ENCODE data around the gene SHE.

SHE gene

GRCh38 chr1:154446789-154447188 lies 55.4 kb downstream of the SHE start:
- no peak for DNase-seq (ENCODE audit: low read depth in 2 of 2)

DNA sequence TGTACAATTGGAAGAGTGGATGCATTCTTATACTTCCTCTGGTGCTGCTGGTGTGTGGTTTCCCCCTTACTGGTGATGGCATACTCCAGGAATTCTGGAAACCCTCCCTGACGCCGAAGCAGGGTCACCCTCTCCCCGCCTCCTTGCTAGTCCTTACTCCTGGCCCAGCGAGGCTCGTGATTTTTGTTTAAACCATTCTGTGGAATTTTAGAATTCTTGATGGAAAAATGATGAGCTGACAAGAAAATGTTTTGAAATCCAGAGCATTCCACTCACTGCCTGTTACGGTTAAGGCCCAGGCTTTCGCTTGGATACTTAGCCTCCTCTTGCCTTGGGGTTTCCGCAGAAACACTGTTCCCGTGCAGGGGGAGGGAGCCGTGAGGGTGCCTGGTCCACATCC lies 55.9 kb downstream of the SHE start:
- DNase-seq (ENCODE audit: low read depth in 2 of 2): no peak

- no peak for DNase-seq (ENCODE audit: low read depth in 2 of 2)
Observed at GRCh38 chr1:154445040-154445472, 57.2 kb downstream of the SHE start.

DNA sequence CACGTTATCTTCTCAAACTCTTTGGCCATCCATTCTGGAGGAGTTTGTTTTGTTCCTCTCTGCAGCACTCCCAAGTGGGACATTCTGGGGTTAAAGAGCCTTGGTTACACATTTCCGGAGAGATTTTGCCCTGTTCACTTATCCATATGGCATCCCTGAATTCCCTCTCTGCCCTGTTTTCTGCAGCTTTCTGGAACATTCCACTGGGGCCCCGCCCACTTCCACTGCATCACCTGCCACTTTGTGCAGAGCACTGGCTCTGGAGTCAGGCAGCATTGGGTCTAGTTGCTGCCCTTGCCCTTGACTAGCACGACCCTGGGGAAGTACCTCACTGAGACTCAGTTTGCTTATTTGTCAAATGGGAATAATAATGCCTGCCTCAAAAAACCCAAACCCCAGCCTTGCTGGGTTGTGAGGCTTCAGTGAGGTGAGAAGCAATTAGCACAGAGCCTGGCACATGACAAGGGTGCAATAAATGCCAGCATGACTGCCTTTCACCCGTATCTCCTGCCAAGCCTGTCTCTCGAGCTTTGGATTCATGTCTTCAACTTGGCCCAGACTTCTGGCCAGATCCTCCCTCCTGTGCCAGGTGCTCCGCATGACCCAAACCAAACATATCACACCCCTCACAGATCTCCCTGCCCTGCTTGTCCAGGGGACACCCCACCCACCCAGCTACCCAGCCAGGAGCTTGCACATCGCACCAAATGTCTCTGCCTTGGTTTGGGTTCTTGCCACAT lies 58.8 kb downstream of the SHE start:
- no peak for DNase-seq (ENCODE audit: low read depth in 2 of 2)

DNA sequence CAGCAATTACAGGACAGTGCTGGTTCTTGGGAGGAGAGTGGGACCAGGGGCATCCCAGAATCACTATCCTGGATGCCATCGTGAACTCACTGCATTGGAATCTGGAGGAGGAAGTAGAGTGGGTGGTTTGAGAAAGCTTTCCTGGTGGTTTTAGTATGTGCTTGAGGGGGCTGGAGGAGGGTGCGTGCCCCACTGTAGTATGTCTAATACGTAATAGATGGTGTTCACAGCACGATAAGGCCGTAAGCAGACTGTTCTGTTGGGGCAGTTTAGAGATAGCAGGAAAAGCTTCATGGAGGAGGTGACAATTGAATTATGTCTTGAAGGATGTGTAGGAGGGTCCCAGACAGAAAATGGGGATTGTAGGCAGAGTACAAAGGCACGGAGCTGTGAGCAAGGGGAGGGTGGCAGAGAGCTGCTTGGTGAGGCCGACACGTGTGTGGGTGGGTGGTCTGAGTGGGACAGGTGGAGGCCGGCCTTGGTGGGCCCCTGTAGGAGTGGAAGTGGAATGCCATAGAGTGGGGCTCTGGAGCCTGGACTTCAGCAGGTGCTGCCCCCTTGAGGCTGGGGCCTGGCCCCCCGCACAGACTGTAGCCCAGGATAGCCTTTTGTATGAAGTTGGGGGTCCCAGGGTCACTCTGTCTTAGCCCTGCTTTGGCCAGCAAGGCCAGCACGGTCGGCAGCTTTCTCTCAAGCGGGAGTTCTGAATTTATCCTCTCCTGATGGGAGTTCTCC lies 60.0 kb downstream of the SHE start:
- DNase-seq (ENCODE audit: low read depth in 2 of 2): no peak

DNA sequence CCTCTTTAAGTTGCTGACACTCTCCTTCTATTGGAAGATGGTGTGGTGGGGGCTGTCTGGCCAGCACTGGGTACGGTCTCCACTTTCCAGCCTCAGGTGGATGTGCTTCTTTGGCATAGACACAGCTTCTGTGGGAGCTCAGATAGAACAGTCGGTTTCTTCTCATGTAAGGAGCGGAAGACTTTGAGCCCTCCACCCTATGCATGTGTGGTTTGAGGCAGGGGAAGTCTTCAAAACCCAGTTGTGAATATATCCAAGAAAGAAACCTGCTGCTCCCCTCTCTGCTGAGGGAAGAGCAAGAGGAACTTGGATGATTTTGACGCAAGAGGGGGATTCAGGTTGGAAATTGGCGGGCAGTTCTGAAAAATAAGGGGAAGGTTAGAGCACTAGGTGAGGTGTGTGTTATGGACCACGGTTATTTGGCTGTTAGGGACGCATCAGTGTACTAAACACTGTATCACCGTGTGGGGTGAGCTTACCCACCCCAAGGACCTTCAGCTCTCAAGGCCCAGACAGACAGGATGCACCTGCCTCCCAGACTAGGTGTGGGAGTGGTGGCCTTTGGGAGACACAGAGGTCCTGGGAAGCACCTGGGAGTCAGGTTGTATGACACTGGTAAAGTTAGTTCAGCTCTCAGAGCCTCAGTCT lies 60.8 kb downstream of the SHE start:
- DNase-seq (ENCODE audit: low read depth in 2 of 2): no peak

DNA sequence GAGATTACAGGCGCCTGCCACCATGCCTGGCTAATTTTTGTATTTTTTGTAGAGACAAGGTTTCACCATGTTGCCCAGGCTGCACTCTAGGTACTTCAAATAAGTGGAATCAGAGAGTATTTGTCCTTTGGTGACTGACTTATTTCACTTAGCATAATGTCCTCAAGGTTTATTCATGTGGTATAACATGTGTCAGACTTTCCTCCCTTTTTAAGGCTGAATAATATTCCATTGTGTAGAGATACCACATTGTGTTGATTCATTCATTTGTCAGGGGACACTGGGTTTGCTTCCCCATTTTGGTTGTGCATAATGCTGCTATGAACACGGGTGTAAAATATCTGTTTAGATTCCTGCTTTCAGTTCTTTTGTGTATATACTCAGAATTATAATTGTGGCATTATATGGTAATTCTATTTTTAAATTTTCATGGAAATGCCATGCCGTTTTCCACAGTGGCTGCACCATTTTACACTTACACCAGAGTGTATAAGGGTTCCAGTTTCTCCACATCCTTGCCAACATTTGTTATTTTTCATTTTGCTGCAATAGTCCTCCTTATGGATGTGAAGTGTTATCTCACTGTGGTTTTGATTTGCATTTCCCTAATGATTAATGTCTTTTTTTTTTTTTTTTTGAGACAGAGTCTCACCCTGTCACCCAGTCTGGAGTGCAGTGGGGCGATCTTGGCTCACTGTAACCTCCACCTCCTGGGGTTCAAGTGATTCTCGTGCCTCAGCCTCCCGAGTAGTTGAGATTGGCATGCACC lies 62.0 kb downstream of the SHE start:
- no peak for DNase-seq (ENCODE audit: low read depth in 2 of 2)

- no peak for DNase-seq (ENCODE audit: low read depth in 2 of 2)
Observed at GRCh38 chr1:154436433-154436832, 65.8 kb downstream of the SHE start.

- no peak for DNase-seq (ENCODE audit: low read depth in 2 of 2)
Observed at GRCh38 chr1:154435599-154436200, 66.5 kb downstream of the SHE start.

DNA sequence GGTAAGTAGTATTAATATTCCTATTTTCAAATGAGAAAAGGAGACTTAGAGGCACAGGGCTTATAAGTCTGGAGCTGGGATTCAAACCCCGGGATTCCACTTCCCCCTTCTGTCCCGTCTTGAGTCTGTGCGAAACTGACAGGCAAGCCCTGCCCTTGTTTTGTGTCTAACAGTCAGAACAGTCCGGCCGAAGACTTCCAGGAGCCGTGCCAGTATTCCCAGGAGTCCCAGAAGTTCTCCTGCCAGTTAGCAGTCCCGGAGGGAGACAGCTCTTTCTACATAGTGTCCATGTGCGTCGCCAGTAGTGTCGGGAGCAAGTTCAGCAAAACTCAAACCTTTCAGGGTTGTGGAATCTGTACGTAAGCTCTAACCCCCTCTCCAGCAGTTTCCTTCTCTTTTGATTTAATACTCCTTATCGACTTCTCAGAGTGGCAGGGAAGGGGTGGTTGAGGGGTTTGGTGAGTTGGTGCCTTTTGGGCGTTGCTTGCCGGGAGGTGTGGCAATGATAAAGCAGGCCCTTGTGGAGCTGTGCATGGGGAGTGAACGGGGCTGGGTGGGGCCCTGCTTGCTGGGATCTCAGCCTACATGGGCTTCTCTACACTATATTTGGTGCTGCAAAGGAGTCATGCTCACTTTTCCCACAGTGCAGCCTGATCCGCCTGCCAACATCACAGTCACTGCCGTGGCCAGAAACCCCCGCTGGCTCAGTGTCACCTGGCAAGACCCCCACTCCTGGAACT lies 67.7 kb downstream of the SHE start:
- DNase-seq (ENCODE audit: low read depth in 2 of 2): no peak

- DNase-seq (ENCODE audit: low read depth in 2 of 2): peak in 1 of 2 donors; percentile 44
Observed at GRCh38 chr1:154433161-154433764, 68.9 kb downstream of the SHE start.

DNA sequence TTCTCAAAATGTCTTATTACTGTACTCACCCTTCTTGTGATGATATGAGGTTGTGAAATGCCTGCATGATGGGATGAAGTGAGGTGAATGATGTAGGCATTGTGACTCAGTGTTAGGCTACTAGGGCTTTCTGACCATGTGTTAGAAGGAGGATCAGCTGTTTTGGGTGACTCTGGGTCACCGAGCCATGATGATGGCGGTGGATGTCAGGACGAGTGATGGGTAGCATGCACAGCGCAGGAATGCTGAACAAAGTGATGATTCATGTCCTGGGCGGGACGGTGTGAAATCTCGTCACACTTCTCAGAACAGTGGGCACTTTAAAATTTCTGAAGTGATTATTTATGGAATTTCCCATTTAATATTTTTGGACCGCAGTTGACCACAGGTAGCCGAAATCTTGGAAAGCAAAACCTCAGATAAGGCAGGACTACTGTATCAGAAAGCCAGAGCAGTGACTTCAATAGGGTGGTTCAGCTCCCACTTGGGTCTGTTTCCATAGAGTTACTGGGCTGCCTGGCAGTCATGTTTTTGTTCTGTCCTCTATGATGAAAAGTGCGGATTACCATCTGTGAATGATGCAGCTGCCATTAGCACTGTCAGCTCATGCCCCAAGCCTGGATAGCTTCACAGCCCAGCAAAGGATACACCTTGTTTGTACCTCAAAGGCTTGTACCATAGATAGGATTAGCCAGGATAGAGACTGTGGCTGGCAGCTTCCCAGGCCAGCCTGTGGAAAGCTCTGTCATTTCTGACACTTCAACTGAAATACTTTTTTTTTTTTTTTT lies 70.4 kb downstream of the SHE start:
- no peak for DNase-seq (ENCODE audit: low read depth in 2 of 2)

DNA sequence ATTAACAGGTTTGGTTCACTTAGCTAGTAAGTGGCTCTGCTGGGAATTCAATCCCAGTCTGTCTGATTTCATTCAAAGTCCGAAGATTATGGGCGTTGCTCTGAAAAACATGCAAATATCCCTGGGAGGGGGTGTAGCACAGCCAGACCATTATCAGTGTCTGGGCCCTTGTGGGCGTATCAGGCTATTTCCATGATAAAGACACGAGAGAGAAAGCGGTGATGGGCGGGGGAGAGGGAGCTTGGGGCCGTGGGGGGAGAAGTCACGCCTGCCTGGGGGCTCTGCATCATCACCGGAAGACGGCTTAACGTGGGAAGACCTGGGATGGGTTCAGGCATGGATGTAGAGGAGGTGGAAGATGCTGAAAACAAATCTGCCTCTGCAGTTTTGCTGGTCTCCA lies 71.3 kb downstream of the SHE start:
- DNase-seq (ENCODE audit: low read depth in 2 of 2): no peak

DNA sequence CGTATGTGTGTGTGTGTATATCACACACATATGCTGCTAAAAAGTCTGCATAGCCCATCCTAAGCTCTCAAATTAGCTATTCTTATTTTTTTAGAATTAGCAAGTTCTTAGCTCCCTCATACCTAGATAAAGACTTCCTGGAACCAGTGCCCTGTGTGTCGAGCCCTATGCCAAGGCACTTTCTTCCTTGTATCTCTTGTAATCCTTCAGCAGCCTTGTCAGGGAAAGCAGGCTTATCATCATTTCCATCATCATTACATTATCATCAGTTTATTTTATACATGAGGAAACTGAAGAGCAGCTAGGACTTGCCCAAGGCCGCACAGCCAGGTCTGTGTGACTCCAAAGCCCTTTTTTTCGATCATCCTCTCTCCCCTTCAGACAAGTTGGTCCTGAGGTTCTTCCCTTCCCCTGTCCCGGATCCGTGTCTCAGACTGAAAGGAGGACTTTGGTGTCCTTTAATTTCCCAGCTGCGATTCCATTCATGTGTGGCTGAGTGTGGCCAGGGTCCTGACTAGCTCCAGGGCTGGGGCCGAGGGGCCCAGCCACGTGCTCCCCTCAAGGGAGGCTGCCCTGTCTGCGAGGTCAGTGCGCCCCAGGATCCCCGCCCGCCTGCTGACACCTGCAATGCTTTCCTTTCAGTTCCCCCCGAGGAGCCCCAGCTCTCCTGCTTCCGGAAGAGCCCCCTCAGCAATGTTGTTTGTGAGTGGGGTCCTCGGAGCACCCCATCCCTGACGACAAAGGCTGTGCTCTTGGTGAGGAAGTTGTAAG lies 72.2 kb downstream of the SHE start:
- no peak for DNase-seq (ENCODE audit: low read depth in 2 of 2)
